ENCODE measurements around the gene PNMA8B.

PNMA8B gene

GRCh38 chr19:46529622-46530451 is 34.2 kb upstream of the PNMA8B start (continued):
- TF ChIP-seq REST (tag by site-specific recombination; IDR thresholded peaks at IDR 0.05): no peak
- TF ChIP-seq ZNF48 (tag by site-specific recombination; IDR thresholded peaks at IDR 0.05): no peak
- no peak for TF ChIP-seq ZNF621 (tag by site-specific recombination; IDR thresholded peaks at IDR 0.05)
- TF ChIP-seq GLI4 (tag by site-specific recombination; IDR thresholded peaks at IDR 0.05): no peak
- no peak for TF ChIP-seq TSHZ1 (tag by site-specific recombination; IDR thresholded peaks at IDR 0.05; ENCODE audit: borderline replicate concordance)
- TF ChIP-seq ZNF747 (tag by site-specific recombination; IDR thresholded peaks at IDR 0.05): no peak
- TF ChIP-seq ZBTB1 (tag by site-specific recombination; IDR thresholded peaks at IDR 0.05): no peak
- no peak for TF ChIP-seq ZNF311 (tag by site-specific recombination; IDR thresholded peaks at IDR 0.05; ENCODE audit: borderline replicate concordance)
- no peak for TF ChIP-seq ZNF404 (tag by site-specific recombination; IDR thresholded peaks at IDR 0.05)
- no peak for TF ChIP-seq GLI2 (tag by site-specific recombination; IDR thresholded peaks at IDR 0.05; ENCODE audit: borderline replicate concordance, low read depth)
- TF ChIP-seq ZBTB48 (tag by site-specific recombination; IDR thresholded peaks at IDR 0.05): peak; percentile 82
- no peak for TF ChIP-seq PRDM6 (tag by site-specific recombination; IDR thresholded peaks at IDR 0.05)
- TF ChIP-seq SP3 (tag by site-specific recombination; IDR thresholded peaks at IDR 0.05): peak; percentile 85
- TF ChIP-seq ZNF239 (tag by site-specific recombination; IDR thresholded peaks at IDR 0.05): no peak
- no peak for TF ChIP-seq ZNF169 (tag by site-specific recombination; IDR thresholded peaks at IDR 0.05)
- peak; percentile 73; the same call in 1 of the 2 replicates for TF ChIP-seq KLF8 (tag by site-specific recombination; IDR thresholded peaks at IDR 0.05)
- TF ChIP-seq ELK4 (IDR thresholded peaks at IDR 0.05; ENCODE audit: borderline replicate concordance, low read depth, low read length): no peak
- no peak for TF ChIP-seq ZBTB26 (tag by site-specific recombination; optimal IDR thresholded peaks at IDR 0.05)
- TF ChIP-seq ZNF26 (tag by site-specific recombination; IDR thresholded peaks at IDR 0.05): no peak
- TF ChIP-seq GLIS2 (tag by site-specific recombination; IDR thresholded peaks at IDR 0.05): no peak
- no peak for TF ChIP-seq ZNF549 (tag by site-specific recombination; IDR thresholded peaks at IDR 0.05)
- no peak for TF ChIP-seq ZIC2 (tag by site-specific recombination; IDR thresholded peaks at IDR 0.05)
- no peak for TF ChIP-seq BCL6B (tag by site-specific recombination; IDR thresholded peaks at IDR 0.05)
- TF ChIP-seq ZNF830 (tag by site-specific recombination; IDR thresholded peaks at IDR 0.05; ENCODE audit: low read depth): no peak

Measured in HEK293 (cell line).